HFF-Myc (cell line): ENCODE measurements around the gene PXDC1.
A peak's percentile ranks its signal among the peaks of the same experiment; 100 is the strongest.

ENCODE experiments used
- DNase-seq: peaks from one replicate; pipeline ENCODE4 v3.0.0-alpha.2; 2011; ENCODE audit warnings: low read depth; ENCODE audit errors: extremely low read depth
- H3K4me3 ChIP-seq: replicated peaks from 2 replicates; pipeline ENCODE4 v1.5.1; 2011; ENCODE audit warnings: low read depth, mild to moderate bottlenecking, control low read depth, low read length
- CTCF ChIP-seq: IDR thresholded peaks from 2 replicates; pipeline ENCODE4 v1.5.1; 2012; ENCODE audit warnings: mild to moderate bottlenecking, low read depth, low read length, control low read depth; ENCODE audit errors: missing control alignments

The PXDC1 gene

GRCh38 chr6:3707751-3708412, 43.6 kb downstream of the PXDC1 start:
- no peak overlapping the region for H3K4me3 ChIP-seq
- no peak for DNase-seq
- TF ChIP-seq CTCF: no peak

- no peak overlapping the region for H3K4me3 ChIP-seq
Observed at GRCh38 chr6:3707024-3707423, 44.5 kb downstream of the PXDC1 start.

GRCh38 chr6:3706547-3706946, 45.0 kb downstream of the PXDC1 start:
- DNase-seq: no peak
- no peak for TF ChIP-seq CTCF
- H3K4me3 ChIP-seq: no peak overlapping the region

More at GRCh38 chr6:3707024-3707423, 44.5 kb downstream of the PXDC1 start:
- TF ChIP-seq CTCF: no peak
- no peak for DNase-seq

GRCh38 chr6:3701631-3702030, 49.9 kb downstream of the PXDC1 start:
- H3K4me3 ChIP-seq: no peak overlapping the region
- TF ChIP-seq CTCF: no peak
- DNase-seq: no peak

GRCh38 chr6:3699231-3699630, 52.3 kb downstream of the PXDC1 start:
- no peak overlapping the region for H3K4me3 ChIP-seq
- DNase-seq: no peak
- TF ChIP-seq CTCF: no peak

- TF ChIP-seq CTCF: no peak
- H3K4me3 ChIP-seq: no peak overlapping the region
- DNase-seq: no peak
Observed at GRCh38 chr6:3698021-3698420, 53.5 kb downstream of the PXDC1 start.

GRCh38 chr6:3697609-3698008, 53.9 kb downstream of the PXDC1 start:
- DNase-seq: peak; percentile 19
- TF ChIP-seq CTCF: no peak
- no peak overlapping the region for H3K4me3 ChIP-seq
